Measurements from ENCODE around the gene PDE8B.

DNA sequence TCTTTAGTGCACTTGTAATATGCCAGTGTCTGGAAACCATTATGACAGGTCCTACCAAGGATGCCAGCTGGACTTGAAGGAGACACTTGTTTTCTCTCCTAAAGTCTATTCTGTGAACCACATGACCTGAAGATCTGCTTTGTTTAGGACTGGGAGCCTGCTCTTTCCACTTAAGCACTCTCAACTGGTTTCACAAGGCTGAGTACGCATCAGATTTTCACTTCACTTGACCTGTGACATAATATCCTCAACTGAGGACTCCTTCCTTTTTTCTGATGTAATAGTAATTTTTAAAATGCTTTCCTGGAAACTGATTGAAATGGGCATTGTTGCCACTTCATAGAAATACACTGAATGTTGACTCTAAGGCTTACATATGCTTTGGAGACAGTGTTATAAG, 52.2 kb downstream of the PDE8B start:
- TF ChIP-seq CTCF (IDR thresholded peaks at IDR 0.05) (no peak), USF2 (IDR thresholded peaks at IDR 0.05; ENCODE audit: borderline replicate concordance, low read depth, low read length) (no peak), MEF2A (IDR thresholded peaks at IDR 0.05; ENCODE audit: borderline replicate concordance, low read depth) (no peak), REST (IDR thresholded peaks at IDR 0.05; ENCODE audit: low read depth, low read length) (no peak), RCOR1 (IDR thresholded peaks at IDR 0.05; ENCODE audit: low read length) (no peak), TAF1 (IDR thresholded peaks at IDR 0.05; ENCODE audit: borderline replicate concordance, low read depth, low read length) (no peak), JUND (IDR thresholded peaks at IDR 0.05) (no peak), EP300 (IDR thresholded peaks at IDR 0.05; ENCODE audit: borderline replicate concordance in 1 of 2, low read depth in 1 of 2, low read length in 1 of 2) (no peak), PBX3 (IDR thresholded peaks at IDR 0.05) (no peak), ELF1 (IDR thresholded peaks at IDR 0.05) (no peak)

Data from SK-N-SH (cell line).